Caco-2 (cell line): ENCODE results near the gene MAPRE2. TPM values are rescaled to one million over a fixed set of nuclear protein-coding genes. Genes with fewer than 3 reads are reported as not detected.
"Not testable (repeated sequence)": the region's sequence is repeated elsewhere in the genome, so short reads cannot be mapped to it uniquely, and the experiment has no call there.

ENCODE experiments used
- BruUV-seq: library from RNA; stranded (reverse); fragments of 400-500 nt; replicated peaks from 2 replicates; lab custom pipeline; 2021; lab: Mats Ljungman, UMichigan
- CTCF ChIA-PET: fragments of 300-600 bp; sonication (Branson Sonifier 250); formaldehyde crosslinking; loops from one replicate; lab custom pipeline; 2022; ENCODE audit warnings: antibody characterized with exemption; lab: Charles Lee
- POLR2A ChIA-PET: fragments of 300-600 bp; sonication (Branson Sonifier 250); formaldehyde crosslinking; loops from one replicate; lab custom pipeline; 2022; ENCODE audit warnings: antibody characterized with exemption; lab: Charles Lee
- DNase-seq, 2 experiments: peaks; one replicate each; pipeline versions ENCODE4 v3.0.0 to v3.0.0-alpha.2; 2020 to 2022
- H3K27me3 ChIP-seq: replicated peaks from 2 replicates; pipeline ENCODE4 v1.6.0; 2011; ENCODE audit warnings: low read length; ENCODE audit not compliant: control insufficient read depth, insufficient read depth
- H3K36me3 ChIP-seq: 2 replicates; pipeline ENCODE4 v1.5.1; 2011; ENCODE audit warnings: low read length; ENCODE audit not compliant: control insufficient read depth, insufficient read depth
- H3K4me1 ChIP-seq: fragments of 250-450 bp; sonication (Bioruptor Pico); 2 replicates; pipeline ENCODE4 v1.5.1; 2020; ENCODE audit warnings: mild to moderate bottlenecking
- H3K4me3 ChIP-seq: 2 replicates; pipeline ENCODE4 v1.5.1; 2011; ENCODE audit warnings: low read depth, mild to moderate bottlenecking, control low read depth, low read length
- H3K9me3 ChIP-seq: fragments of 250-450 bp; sonication (Bioruptor Pico); 2 replicates; pipeline ENCODE4 v1.5.1; 2020; ENCODE audit warnings: mild to moderate bottlenecking, moderate library complexity
- H3K27ac Mint-ChIP-seq: one replicate; pipeline ENCODE4 v1.8.0; 2022; ENCODE audit warnings: mixed read lengths; ENCODE audit not compliant: unreplicated experiment
- H3K27me3 Mint-ChIP-seq: one replicate; pipeline ENCODE4 v1.8.0; 2022; ENCODE audit warnings: mixed read lengths; ENCODE audit not compliant: insufficient read depth, unreplicated experiment
- H3K36me3 Mint-ChIP-seq: one replicate; pipeline ENCODE4 v1.8.0; 2022; ENCODE audit warnings: mild to moderate bottlenecking, mixed read lengths; ENCODE audit not compliant: insufficient read depth, unreplicated experiment
- H3K4me1 Mint-ChIP-seq: one replicate; pipeline ENCODE4 v1.8.0; 2022; ENCODE audit warnings: low read depth, mixed read lengths; ENCODE audit not compliant: unreplicated experiment
- H3K4me3 Mint-ChIP-seq: one replicate; pipeline ENCODE4 v1.8.0; 2022; ENCODE audit warnings: mild to moderate bottlenecking, moderate library complexity, mixed read lengths; ENCODE audit not compliant: unreplicated experiment
- H3K9me3 Mint-ChIP-seq: one replicate; pipeline ENCODE4 v1.8.0; 2022; ENCODE audit warnings: mixed read lengths; ENCODE audit not compliant: unreplicated experiment
- intact Hi-C: fragments of 100-400 bp; cut with micrococcal nuclease; formaldehyde crosslinking; loops from one replicate; pipeline ENCODE4 v1.10.0; 2022; ENCODE audit not compliant: unreplicated experiment
- total RNA-seq: library from RNA; stranded (reverse); gene quantifications from 2 replicates; pipeline ENCODE4 v1.2.3, GENCODE V29; 2022
- TF ChIP-seq, protein P1 (sequence below), 2 experiments: fragments of 200-600 bp in 1 of 2; IDR thresholded peaks; 1 replicate in 1 of 2; 2 replicates in 1 of 2; pipeline versions ENCODE4 v1.5.1 to v1.8.0; 2011 to 2022; ENCODE audit warnings: antibody characterized with exemption in 1 of 2, control low read depth in 1 of 2, inconsistent platforms in 1 of 2, low read depth in 1 of 2, low read length in 1 of 2, mild to moderate bottlenecking in 1 of 2, moderate library complexity in 1 of 2; ENCODE audit not compliant: insufficient read depth in 1 of 2, severe bottlenecking in 1 of 2, unreplicated experiment in 1 of 2

Gene MAPRE2
- total RNA-seq, 1 experiment from 2014 or later = 9.3 TPM

- no peaks in the 10 kb centered on the region for H3K27me3 Mint-ChIP-seq
Observed at GRCh38 chr18:35106845-35107148, 65.6 kb downstream of the MAPRE2 start.

DNA sequence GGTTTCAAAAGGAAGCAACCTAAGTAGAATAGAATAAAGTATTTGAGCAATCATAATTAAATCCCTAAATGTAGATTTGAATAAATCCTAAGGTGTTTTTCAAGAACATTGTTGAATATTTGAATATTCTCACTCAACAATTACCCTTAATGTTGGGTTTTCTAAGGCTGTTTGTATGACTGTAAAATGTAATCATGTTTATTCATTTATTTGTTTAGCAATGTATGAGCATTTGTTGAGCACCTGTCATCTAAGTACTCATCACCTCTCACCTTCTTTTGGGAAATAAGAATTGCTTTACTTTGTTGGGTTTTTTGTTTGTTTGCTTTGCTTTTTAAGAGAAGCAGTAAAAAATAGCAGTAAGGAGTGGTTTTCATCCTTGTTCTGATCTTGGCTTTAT, 66.0 kb downstream of the MAPRE2 start:
- no peaks in the 10 kb centered on the region for H3K9me3 Mint-ChIP-seq

More at GRCh38 chr18:35106845-35107148, 65.6 kb downstream of the MAPRE2 start:
- DNase-seq = no peak
- Mint-ChIP-seq H3K4me1 (no peaks in the 10 kb centered on the region), H3K9me3 (no peaks in the 10 kb centered on the region), H3K36me3 (no peaks in the 10 kb centered on the region), H3K27ac (no peak overlapping the region), H3K4me3 (no peak overlapping the region)
- no peak overlapping the region for H3K4me3 ChIP-seq
- ChIA-PET CTCF (no interaction called here), POLR2A (no interaction called here)
- no peaks in the 10 kb centered on the region for H3K4me1 ChIP-seq
- TF ChIP-seq, protein P1, sequence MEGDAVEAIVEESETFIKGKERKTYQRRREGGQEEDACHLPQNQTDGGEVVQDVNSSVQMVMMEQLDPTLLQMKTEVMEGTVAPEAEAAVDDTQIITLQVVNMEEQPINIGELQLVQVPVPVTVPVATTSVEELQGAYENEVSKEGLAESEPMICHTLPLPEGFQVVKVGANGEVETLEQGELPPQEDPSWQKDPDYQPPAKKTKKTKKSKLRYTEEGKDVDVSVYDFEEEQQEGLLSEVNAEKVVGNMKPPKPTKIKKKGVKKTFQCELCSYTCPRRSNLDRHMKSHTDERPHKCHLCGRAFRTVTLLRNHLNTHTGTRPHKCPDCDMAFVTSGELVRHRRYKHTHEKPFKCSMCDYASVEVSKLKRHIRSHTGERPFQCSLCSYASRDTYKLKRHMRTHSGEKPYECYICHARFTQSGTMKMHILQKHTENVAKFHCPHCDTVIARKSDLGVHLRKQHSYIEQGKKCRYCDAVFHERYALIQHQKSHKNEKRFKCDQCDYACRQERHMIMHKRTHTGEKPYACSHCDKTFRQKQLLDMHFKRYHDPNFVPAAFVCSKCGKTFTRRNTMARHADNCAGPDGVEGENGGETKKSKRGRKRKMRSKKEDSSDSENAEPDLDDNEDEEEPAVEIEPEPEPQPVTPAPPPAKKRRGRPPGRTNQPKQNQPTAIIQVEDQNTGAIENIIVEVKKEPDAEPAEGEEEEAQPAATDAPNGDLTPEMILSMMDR (IDR thresholded peaks at IDR 0.05; ENCODE audit: insufficient read depth in 1 of 2, low read depth in 1 of 2, low read length in 1 of 2, severe bottlenecking in 1 of 2, unreplicated experiment in 1 of 2) = no peak
- no TSS peak for BruUV-seq
- no peaks in the 10 kb centered on the region for H3K27me3 ChIP-seq
- H3K36me3 ChIP-seq = no peaks in the 10 kb centered on the region
- no peaks in the 10 kb centered on the region for H3K9me3 ChIP-seq
- intact Hi-C loops = no loop called here

GRCh38 chr18:35108088-35108487, 66.9 kb downstream of the MAPRE2 start:
- H3K4me3 ChIP-seq, BruUV-seq, H3K27ac Mint-ChIP-seq, H3K36me3 Mint-ChIP-seq, H3K4me1 ChIP-seq, H3K4me1 Mint-ChIP-seq, H3K9me3 ChIP-seq, H3K27me3 Mint-ChIP-seq, H3K27me3 ChIP-seq, H3K4me3 Mint-ChIP-seq, CTCF ChIA-PET, DNase-seq, H3K36me3 ChIP-seq, H3K9me3 Mint-ChIP-seq, intact Hi-C loops, POLR2A ChIA-PET: not testable (repeated sequence)

More for the DNA sequence above, 66.0 kb downstream of the MAPRE2 start:
- Mint-ChIP-seq H3K27ac (no peak overlapping the region), H3K36me3 (no peaks in the 10 kb centered on the region), H3K27me3 (no peaks in the 10 kb centered on the region), H3K4me1 (no peaks in the 10 kb centered on the region), H3K4me3 (no peak overlapping the region)
- no TSS peak for BruUV-seq
- POLR2A ChIA-PET = no interaction called here
- no peaks in the 10 kb centered on the region for H3K27me3 ChIP-seq
- no peaks in the 10 kb centered on the region for H3K9me3 ChIP-seq
- TF ChIP-seq, protein P1 (IDR thresholded peaks at IDR 0.05; ENCODE audit: insufficient read depth in 1 of 2, low read depth in 1 of 2, low read length in 1 of 2, severe bottlenecking in 1 of 2, unreplicated experiment in 1 of 2) = no peak
- CTCF ChIA-PET = no interaction called here
- DNase-seq = no peak
- H3K36me3 ChIP-seq = no peaks in the 10 kb centered on the region
- no peaks in the 10 kb centered on the region for H3K4me1 ChIP-seq
- no peak overlapping the region for H3K4me3 ChIP-seq
- intact Hi-C loops = no loop called here

- Histone ChIP-seq H3K4me1 (no peaks in the 10 kb centered on the region), H3K4me3 (no peak overlapping the region), H3K9me3 (no peaks in the 10 kb centered on the region), H3K36me3 (no peaks in the 10 kb centered on the region), H3K27me3 (no peaks in the 10 kb centered on the region)
- Mint-ChIP-seq H3K4me3 (no peak overlapping the region), H3K9me3 (no peaks in the 10 kb centered on the region), H3K27ac (no peak overlapping the region), H3K27me3 (no peaks in the 10 kb centered on the region), H3K4me1 (no peaks in the 10 kb centered on the region), H3K36me3 (no peaks in the 10 kb centered on the region)
- intact Hi-C loops = no loop called here
- DNase-seq = no peak
- TF ChIP-seq, protein P1 (IDR thresholded peaks at IDR 0.05; ENCODE audit: insufficient read depth in 1 of 2, low read depth in 1 of 2, low read length in 1 of 2, severe bottlenecking in 1 of 2, unreplicated experiment in 1 of 2) = no peak
- ChIA-PET POLR2A (no interaction called here), CTCF (no interaction called here)
- no TSS peak for BruUV-seq
Observed at GRCh38 chr18:35110059-35110458, 68.8 kb downstream of the MAPRE2 start.
